Measurements from ENCODE around the gene HOXA7. TPM values are rescaled to one million over a fixed set of nuclear protein-coding genes. Genes with fewer than 3 reads are reported as not detected.

Gene HOXA7
- total and polyA plus RNA-seq, 12 donors, result 0.04 TPM; not detected in 11

GRCh38 chr7:27148756-27149641 lies 7.5 kb downstream of the HOXA7 start:
- peaks cover 0 to 60% (median 38%) of the 10 kb centered on the region in 9 donors for H3K4me1 ChIP-seq
- ATAC-seq (no peak), DNase-seq (no peak)
- H3K4me3 ChIP-seq, result no peak overlapping the region
- no peaks in the 10 kb centered on the region for H3K9me3 ChIP-seq
- H3K36me3 ChIP-seq, result no peaks in the 10 kb centered on the region
- H3K27me3 ChIP-seq, result peaks cover 64 to 100% (median 100%) of the 10 kb centered on the region in 7 donors
- H3K27ac ChIP-seq, result no peak overlapping the region
- TF ChIP-seq CTCF (IDR thresholded peaks at IDR 0.05), result no peak
- intact Hi-C loops (cut with DNase I), result no loop called here
- WGBS, 2 donors, result 23 to 25% methylated on average over 30 of the region's 30 CpGs

DNA sequence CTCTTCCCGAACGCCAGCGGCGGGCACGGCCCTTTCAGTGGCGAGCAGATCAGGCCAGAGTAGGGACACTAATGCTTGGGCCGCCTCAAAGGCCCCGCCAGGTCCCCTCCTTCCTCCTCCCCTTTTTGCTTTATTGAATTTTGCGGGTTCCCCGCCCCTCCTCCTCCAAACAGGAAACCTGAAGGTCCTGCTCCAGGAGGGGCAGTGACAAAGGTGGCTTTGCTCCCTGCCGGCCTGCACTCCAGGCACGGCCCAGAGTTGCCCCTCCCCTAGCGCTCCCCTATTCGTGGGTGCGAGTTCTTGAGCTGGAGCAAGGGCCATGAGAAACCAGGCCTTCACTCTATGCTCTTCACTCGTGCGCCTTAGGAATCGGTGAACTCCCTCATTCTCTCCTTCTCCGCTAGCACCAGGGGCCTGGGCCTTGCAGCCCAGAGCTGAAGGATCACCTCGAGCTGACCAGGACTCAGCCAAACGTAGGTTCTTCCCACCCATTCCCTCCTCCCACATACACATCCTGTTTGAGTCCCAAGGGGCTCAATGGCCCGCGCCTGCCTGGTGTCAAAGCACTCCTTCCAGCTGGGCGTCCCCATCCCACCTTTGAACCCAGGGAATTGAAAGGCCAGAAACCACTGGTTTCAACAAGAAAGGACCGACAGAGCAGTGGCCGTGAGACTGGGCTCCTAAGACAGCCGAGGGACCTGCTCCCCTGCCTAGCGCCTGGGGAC lies 8.3 kb downstream of the HOXA7 start:
- WGBS, 2 donors, result 10% methylated on average over 28 of the region's 28 CpGs
- DNase-seq, result no peak
- TF ChIP-seq CTCF (IDR thresholded peaks at IDR 0.05), result no peak
- peaks cover 0 to 68% (median 43%) of the 10 kb centered on the region in 9 donors for H3K4me1 ChIP-seq
- no peak overlapping the region for H3K27ac ChIP-seq
- H3K36me3 ChIP-seq, result no peaks in the 10 kb centered on the region
- intact Hi-C loops (cut with DNase I), result no loop called here
- peaks cover 64 to 100% (median 100%) of the 10 kb centered on the region in 7 donors for H3K27me3 ChIP-seq
- peak overlapping the region in 7 of 10 donors; percentile 8 to 37 (median 31) for H3K4me3 ChIP-seq
- H3K9me3 ChIP-seq, result no peaks in the 10 kb centered on the region
- ATAC-seq, result no peak

DNA sequence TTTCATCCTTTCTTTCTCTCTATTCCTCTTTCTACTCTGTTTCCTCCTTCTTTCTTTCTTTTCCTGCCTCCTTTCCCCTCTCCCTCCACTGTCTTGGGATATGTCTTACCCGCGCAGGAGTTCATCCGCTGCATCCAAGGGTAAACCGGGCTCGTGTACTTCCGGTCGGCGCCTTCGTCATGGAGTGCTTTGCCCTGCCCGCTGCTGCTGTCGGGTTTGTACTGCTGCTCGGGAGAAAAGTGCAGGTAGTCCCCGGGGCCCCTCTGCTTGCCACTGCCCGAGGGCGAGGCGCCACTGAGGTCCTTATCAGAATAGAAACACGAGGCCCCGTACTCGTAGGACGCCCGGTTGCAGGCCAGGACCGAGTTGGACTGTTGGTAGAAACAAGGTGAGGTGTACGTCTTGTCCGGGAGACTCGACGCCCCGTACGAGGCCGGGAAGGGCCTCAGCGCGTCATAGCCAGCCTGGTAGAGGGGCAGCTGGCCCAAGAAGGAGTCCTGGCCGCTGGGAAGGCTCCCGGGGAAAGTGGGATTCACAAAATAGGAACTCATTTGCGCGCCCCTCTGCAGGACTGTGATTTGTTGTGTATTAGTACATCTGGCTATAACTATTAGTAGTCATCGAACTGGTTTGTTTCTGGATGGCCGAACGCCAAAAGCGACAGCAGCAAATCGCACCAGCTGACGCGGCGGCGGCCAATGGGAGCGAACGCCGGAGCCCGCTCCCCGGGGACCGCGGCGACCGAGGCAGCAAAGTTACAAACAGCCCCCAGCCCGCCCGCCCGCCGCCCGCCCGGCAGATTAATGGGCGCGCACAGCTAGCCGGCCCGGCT lies 9.1 kb downstream of the HOXA7 start, which contains the start of gene HOXA6:
Gene HOXA6, minus strand, starts transcription at position 576 of the 832 bp plus-strand sequence. Its CDS starts 25 bp downstream, at position 551.
- Histone ChIP-seq H3K4me1 (peaks cover 0 to 70% (median 46%) of the 10 kb centered on the region in 9 donors), H3K4me3 (peak within 1 kb of the TSS in 7 of 10 donors; percentile 8 to 37 (median 31)), H3K36me3 (no peaks in the 10 kb centered on the region), H3K9me3 (no peaks in the 10 kb centered on the region), H3K27ac (no peak within 1 kb of the TSS), H3K27me3 (peaks cover 64 to 100% (median 100%) of the 10 kb centered on the region in 7 donors)
- WGBS, 2 donors, result 4 to 7% methylated on average over 63 of the region's 63 CpGs
- DNase-seq (no peak), ATAC-seq (no peak)
- no peak for TF ChIP-seq CTCF (IDR thresholded peaks at IDR 0.05)
- intact Hi-C loops (cut with DNase I), result no loop called here

Measured in heart right ventricle (tissue), 16 donors.